Jurkat, Clone E6-1 (cell line): ENCODE data around the gene FSIP2.

Experiments used
- DNase-seq: peaks from one replicate; pipeline ENCODE4 v3.0.0-alpha.2; 2011; ENCODE audit warnings: low read depth, low spot score
- H3K4me3 ChIP-seq: 2 replicates; pipeline ENCODE4 v1.5.1; 2011; ENCODE audit warnings: mild to moderate bottlenecking, low read length, control low read depth, moderate library complexity

Gene FSIP2

DNA sequence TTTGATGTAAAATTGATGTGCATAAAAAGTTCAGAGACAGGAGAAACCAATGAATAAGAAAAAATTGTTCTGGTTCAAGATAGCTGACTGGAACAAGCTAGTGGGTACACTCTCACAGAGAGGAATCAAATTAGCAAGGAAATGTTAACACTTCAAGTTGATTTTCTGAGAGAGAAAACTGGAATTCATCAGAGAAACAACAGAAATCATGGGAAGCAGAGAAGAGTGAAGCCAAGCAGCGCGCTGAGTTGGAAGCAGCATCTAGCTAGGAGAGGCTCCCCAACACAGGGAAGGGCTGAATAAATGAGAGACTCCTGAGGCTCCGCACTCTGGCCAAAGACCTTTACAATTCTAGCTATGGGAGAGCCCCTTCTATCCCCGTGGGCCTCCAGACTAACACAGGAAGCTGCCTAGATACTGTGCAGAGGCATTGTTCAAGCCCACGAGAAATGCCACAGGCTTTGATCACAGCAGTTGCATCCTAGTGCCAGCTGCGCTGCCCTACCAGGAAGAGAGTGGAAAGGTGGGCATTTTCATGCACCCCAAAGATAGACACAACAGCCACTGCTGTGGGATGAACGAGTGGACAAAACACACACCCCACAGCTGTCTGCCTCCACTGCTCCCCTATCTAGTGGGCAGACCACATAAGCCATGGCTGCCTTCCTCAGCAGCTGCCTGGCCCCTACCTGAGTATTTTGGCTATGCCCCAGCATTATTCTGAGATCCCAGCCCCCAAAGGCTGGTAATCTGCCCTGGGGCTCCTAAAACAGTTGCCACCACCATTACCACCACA, 136.7 kb downstream of the FSIP2 start:
- DNase-seq = no peak
- no peak overlapping the region for H3K4me3 ChIP-seq

DNA sequence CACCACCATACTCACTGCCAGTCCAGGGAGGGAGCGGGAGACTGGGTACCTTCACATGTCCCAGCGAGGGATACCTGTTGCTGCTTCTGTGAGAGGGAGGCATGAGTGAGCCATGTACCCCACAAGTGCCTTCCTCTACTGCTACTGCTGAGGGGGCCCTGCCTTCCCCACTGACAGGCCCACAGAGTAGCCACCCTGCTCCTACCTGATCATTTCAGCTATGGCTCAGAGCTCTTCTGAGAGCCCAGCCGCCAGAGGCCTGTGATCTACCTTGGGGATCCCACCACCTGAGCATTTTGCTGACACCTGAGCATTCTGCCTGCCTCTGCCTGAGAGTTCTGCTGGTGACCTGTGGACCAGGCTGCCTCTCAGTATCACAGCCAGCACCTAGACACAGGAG, 137.6 kb downstream of the FSIP2 start:
- no peak for DNase-seq
- no peak overlapping the region for H3K4me3 ChIP-seq

DNA sequence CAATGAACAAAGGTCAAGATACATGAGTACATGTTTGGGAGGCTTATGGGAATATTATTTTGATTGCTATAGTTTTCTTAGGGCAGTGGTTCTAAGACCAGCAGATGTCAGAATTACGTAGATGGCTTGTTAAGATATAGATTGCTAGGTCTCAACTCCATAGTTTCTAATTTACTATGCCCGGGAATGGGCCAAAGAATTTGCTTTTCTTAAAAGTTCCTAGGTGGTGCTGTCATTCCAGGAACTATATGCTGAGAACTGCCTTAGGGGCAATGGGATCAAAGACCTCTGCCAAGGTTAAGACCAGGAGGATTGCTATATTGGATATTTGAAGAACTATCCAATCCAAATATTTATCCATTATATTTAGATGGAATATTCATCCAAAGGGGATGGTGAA, 141.8 kb downstream of the FSIP2 start:
- H3K4me3 ChIP-seq = no peak overlapping the region
- DNase-seq = no peak
